ENCODE data around the gene THOC6.

GRCh38 chr16:3068487-3068886 is 44.7 kb downstream of the THOC6 start:
- no peak for TF ChIP-seq CTCF (IDR thresholded peaks at IDR 0.05)
- TF ChIP-seq POLR2A (IDR thresholded peaks at IDR 0.05), result no peak
- TF ChIP-seq POLR2AphosphoS5 (IDR thresholded peaks at IDR 0.05), result peak in 1 of 3 donors; percentile 54

All from transverse colon (tissue), 4 donors.